ENCODE data around the gene FAM53A. TPM values are rescaled to one million over a fixed set of nuclear protein-coding genes. Genes with fewer than 3 reads are reported as not detected.
A peak's percentile ranks its signal among the peaks of the same experiment; 100 is the strongest.

FAM53A gene
- total and polyA plus RNA-seq, 7 experiments from 2014 or later: 1.2 to 3.6 (median 2.1) TPM

- DNase-seq (no peak), ATAC-seq (no peak)
- H3K9me3 ChIP-seq (ENCODE audit: control insufficient read depth in 2 of 3, low read length in 3 of 3): no peaks in the 10 kb centered on the region
- no peaks in the 10 kb centered on the region for H3K4me1 ChIP-seq (ENCODE audit: control insufficient read depth in 2 of 2, insufficient read depth in 2 of 2, low read length in 2 of 2)
- H3K27me3 Mint-ChIP-seq: no peaks in the 10 kb centered on the region
- POLR2A ChIA-PET: no interaction called here
- no peaks in the 10 kb centered on the region for H3K27me3 ChIP-seq (ENCODE audit: control insufficient read depth in 2 of 2, insufficient read depth in 2 of 2, low read length in 2 of 2)
- H3K27ac ChIP-seq (ENCODE audit: low read depth, low read length): no peak overlapping the region
- no peak overlapping the region for H3K4me3 Mint-ChIP-seq
- no peaks in the 10 kb centered on the region for H3K4me1 Mint-ChIP-seq
- intact Hi-C loops (cut with micrococcal nuclease): no loop called here
- CTCF ChIA-PET: no interaction called here
- H3K4me3 ChIP-seq (ENCODE audit: low read length): no peak overlapping the region
- H3K9me3 Mint-ChIP-seq: peaks cover 0 to 1% (median 0%) of the 10 kb centered on the region in 11 donors
- H3K36me3 Mint-ChIP-seq: no peaks in the 10 kb centered on the region
- H3K36me3 ChIP-seq (ENCODE audit: control insufficient read depth in 2 of 3, insufficient read depth in 3 of 3, low read length in 3 of 3): no peaks in the 10 kb centered on the region
- H3K27ac Mint-ChIP-seq: no peak overlapping the region
These were observed 44.7 kb downstream of the FAM53A start for GRCh38 chr4:1639299-1639868.

- no peaks in the 10 kb centered on the region for H3K27me3 Mint-ChIP-seq
- H3K4me3 ChIP-seq (ENCODE audit: low read length): no peak overlapping the region
- H3K27ac Mint-ChIP-seq: no peak overlapping the region
- ChIA-PET CTCF (no interaction called here), POLR2A (no interaction called here)
- ATAC-seq: no peak
- H3K27me3 ChIP-seq (ENCODE audit: control insufficient read depth in 2 of 2, insufficient read depth in 2 of 2, low read length in 2 of 2): no peaks in the 10 kb centered on the region
- H3K36me3 Mint-ChIP-seq: no peaks in the 10 kb centered on the region
- H3K9me3 ChIP-seq (ENCODE audit: control insufficient read depth in 2 of 3, low read length in 3 of 3): no peaks in the 10 kb centered on the region
- no peak overlapping the region for H3K27ac ChIP-seq (ENCODE audit: low read depth, low read length)
- no peak for DNase-seq
- no peak overlapping the region for H3K4me3 Mint-ChIP-seq
- no peaks in the 10 kb centered on the region for H3K4me1 ChIP-seq (ENCODE audit: control insufficient read depth in 2 of 2, insufficient read depth in 2 of 2, low read length in 2 of 2)
- H3K4me1 Mint-ChIP-seq: no peaks in the 10 kb centered on the region
- peaks cover 0 to 1% (median 0%) of the 10 kb centered on the region in 11 donors for H3K9me3 Mint-ChIP-seq
- intact Hi-C loops (cut with micrococcal nuclease): no loop called here
- no peaks in the 10 kb centered on the region for H3K36me3 ChIP-seq (ENCODE audit: control insufficient read depth in 2 of 3, insufficient read depth in 3 of 3, low read length in 3 of 3)
These were observed 45.2 kb downstream of the FAM53A start for GRCh38 chr4:1638873-1639272.

- intact Hi-C loops (cut with micrococcal nuclease): no loop called here
- no peaks in the 10 kb centered on the region for H3K4me1 Mint-ChIP-seq
- Histone ChIP-seq H3K4me1 (ENCODE audit: control insufficient read depth in 2 of 2, insufficient read depth in 2 of 2, low read length in 2 of 2) (no peaks in the 10 kb centered on the region), H3K27me3 (ENCODE audit: control insufficient read depth in 2 of 2, insufficient read depth in 2 of 2, low read length in 2 of 2) (no peaks in the 10 kb centered on the region), H3K36me3 (ENCODE audit: control insufficient read depth in 2 of 3, insufficient read depth in 3 of 3, low read length in 3 of 3) (no peaks in the 10 kb centered on the region), H3K4me3 (ENCODE audit: low read length) (no peak overlapping the region), H3K27ac (ENCODE audit: low read depth, low read length) (no peak overlapping the region), H3K9me3 (ENCODE audit: control insufficient read depth in 2 of 3, low read length in 3 of 3) (no peaks in the 10 kb centered on the region)
- peaks cover 0 to 1% (median 0%) of the 10 kb centered on the region in 11 donors for H3K9me3 Mint-ChIP-seq
- peaks cover 0 to 5% (median 0%) of the 10 kb centered on the region in 5 donors for H3K27me3 Mint-ChIP-seq
- CTCF ChIA-PET: no interaction called here
- no peak for DNase-seq
- H3K4me3 Mint-ChIP-seq: no peak overlapping the region
- H3K36me3 Mint-ChIP-seq: no peaks in the 10 kb centered on the region
- ATAC-seq: no peak
- POLR2A ChIA-PET: no interaction called here
- H3K27ac Mint-ChIP-seq: no peak overlapping the region
These were observed 45.9 kb downstream of the FAM53A start for GRCh38 chr4:1638272-1638598.

- Histone ChIP-seq H3K4me1 (ENCODE audit: control insufficient read depth in 2 of 2, insufficient read depth in 2 of 2, low read length in 2 of 2) (no peaks in the 10 kb centered on the region), H3K27me3 (ENCODE audit: control insufficient read depth in 2 of 2, insufficient read depth in 2 of 2, low read length in 2 of 2) (no peaks in the 10 kb centered on the region), H3K9me3 (ENCODE audit: control insufficient read depth in 2 of 3, low read length in 3 of 3) (no peaks in the 10 kb centered on the region), H3K4me3 (ENCODE audit: low read length) (no peak overlapping the region), H3K27ac (ENCODE audit: low read depth, low read length) (no peak overlapping the region), H3K36me3 (ENCODE audit: control insufficient read depth in 2 of 3, insufficient read depth in 3 of 3, low read length in 3 of 3) (no peaks in the 10 kb centered on the region)
- intact Hi-C loops (cut with micrococcal nuclease): no loop called here
- ATAC-seq: no peak
- Mint-ChIP-seq H3K4me3 (no peak overlapping the region), H3K9me3 (peaks cover 0 to 1% (median 0%) of the 10 kb centered on the region in 11 donors), H3K27me3 (peaks cover 0 to 6% (median 0%) of the 10 kb centered on the region in 5 donors), H3K4me1 (no peaks in the 10 kb centered on the region), H3K36me3 (no peaks in the 10 kb centered on the region), H3K27ac (no peak overlapping the region)
- DNase-seq: no peak
- ChIA-PET CTCF (no interaction called here), POLR2A (no interaction called here)
These were observed 46.4 kb downstream of the FAM53A start for GRCh38 chr4:1637580-1638271.

GRCh38 chr4:1636490-1637211, 47.5 kb downstream of the FAM53A start:
- H3K4me1 ChIP-seq (ENCODE audit: control insufficient read depth in 2 of 2, insufficient read depth in 2 of 2, low read length in 2 of 2): no peaks in the 10 kb centered on the region
- no peaks in the 10 kb centered on the region for H3K27me3 ChIP-seq (ENCODE audit: control insufficient read depth in 2 of 2, insufficient read depth in 2 of 2, low read length in 2 of 2)
- no peak overlapping the region for H3K4me3 ChIP-seq (ENCODE audit: low read length)
- DNase-seq (no peak), ATAC-seq (no peak)
- no peak overlapping the region for H3K27ac ChIP-seq (ENCODE audit: low read depth, low read length)
- H3K9me3 ChIP-seq (ENCODE audit: control insufficient read depth in 2 of 3, low read length in 3 of 3): no peaks in the 10 kb centered on the region
- ChIA-PET POLR2A (no interaction called here), CTCF (no interaction called here)
- no peak overlapping the region for H3K4me3 Mint-ChIP-seq
- no peaks in the 10 kb centered on the region for H3K36me3 Mint-ChIP-seq
- H3K9me3 Mint-ChIP-seq: peaks cover 0 to 1% (median 0%) of the 10 kb centered on the region in 11 donors
- no peaks in the 10 kb centered on the region for H3K36me3 ChIP-seq (ENCODE audit: control insufficient read depth in 2 of 3, insufficient read depth in 3 of 3, low read length in 3 of 3)
- intact Hi-C loops (cut with micrococcal nuclease): no loop called here
- H3K4me1 Mint-ChIP-seq: no peaks in the 10 kb centered on the region
- H3K27me3 Mint-ChIP-seq: peaks cover 0 to 6% (median 0%) of the 10 kb centered on the region in 5 donors
- no peak overlapping the region for H3K27ac Mint-ChIP-seq

- ATAC-seq (no peak), DNase-seq (no peak)
- Histone ChIP-seq H3K4me3 (ENCODE audit: low read length) (no peak overlapping the region), H3K36me3 (ENCODE audit: control insufficient read depth in 2 of 3, insufficient read depth in 3 of 3, low read length in 3 of 3) (no peaks in the 10 kb centered on the region), H3K27ac (ENCODE audit: low read depth, low read length) (no peak overlapping the region), H3K27me3 (ENCODE audit: control insufficient read depth in 2 of 2, insufficient read depth in 2 of 2, low read length in 2 of 2) (no peaks in the 10 kb centered on the region), H3K4me1 (ENCODE audit: control insufficient read depth in 2 of 2, insufficient read depth in 2 of 2, low read length in 2 of 2) (no peaks in the 10 kb centered on the region), H3K9me3 (ENCODE audit: control insufficient read depth in 2 of 3, low read length in 3 of 3) (no peaks in the 10 kb centered on the region)
- peaks cover 0 to 6% (median 0%) of the 10 kb centered on the region in 5 donors for H3K27me3 Mint-ChIP-seq
- peak overlapping the region in 1 of 9 donors; percentile 32 for H3K27ac Mint-ChIP-seq
- no peaks in the 10 kb centered on the region for H3K36me3 Mint-ChIP-seq
- peaks cover 0 to 1% (median 0%) of the 10 kb centered on the region in 11 donors for H3K9me3 Mint-ChIP-seq
- intact Hi-C loops (cut with micrococcal nuclease): no loop called here
- H3K4me3 Mint-ChIP-seq: no peak overlapping the region
- ChIA-PET POLR2A (interaction anchor here (0.5 kb wide), 1 partner anchor 499 kb away, joined by 4 read pairs; no protein-coding TSS in a partner anchor), CTCF (no interaction called here)
- H3K4me1 Mint-ChIP-seq: no peaks in the 10 kb centered on the region
These were observed 48.6 kb downstream of the FAM53A start for GRCh38 chr4:1635464-1635863.

Measured in naive thymus-derived CD4-positive, alpha-beta T cell (primary cell).